Fibroblast of lung (primary cell): ENCODE results near the gene CFAP46.

Experiments used
- EZH2 ChIP-seq: IDR thresholded peaks from 2 replicates; pipeline ENCODE4 v1.5.1; 2012; ENCODE audit warnings: low read length, control low read depth, mild to moderate bottlenecking; ENCODE audit errors: missing control alignments
- TF ChIP-seq, protein P1 (sequence below), 2 donors: IDR thresholded peaks in 1 of 2; conservative IDR thresholded peaks in 1 of 2; 1 replicate in 1 of 2; 2 replicates in 1 of 2; pipeline ENCODE4 v1.5.1; 2011 to 2012; ENCODE audit warnings: low read length in 2 of 2, control low read depth in 1 of 2, inconsistent platforms in 1 of 2, low read depth in 1 of 2, mild to moderate bottlenecking in 1 of 2

DNA sequence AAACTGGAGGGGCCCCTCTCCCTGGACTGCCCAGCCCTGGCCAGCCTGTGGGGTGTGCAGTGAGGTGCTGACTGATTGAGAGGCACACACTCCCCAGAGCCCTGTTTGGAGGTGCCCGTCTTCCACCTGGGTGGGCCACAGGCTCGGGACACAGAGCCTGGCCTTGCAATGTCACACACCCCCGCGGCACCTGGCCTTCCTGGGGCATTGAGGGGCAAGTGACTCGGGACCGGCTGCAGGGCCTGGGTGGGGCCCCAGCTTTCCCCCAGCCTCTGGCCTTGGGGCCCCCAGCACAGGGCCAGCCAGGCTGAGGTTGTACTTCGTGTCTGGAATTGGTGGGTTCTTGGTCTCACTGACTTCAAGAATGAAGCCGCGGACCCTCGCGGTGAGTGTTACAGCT lies 142.5 kb downstream of the CFAP46 start:
- TF ChIP-seq, protein P1, sequence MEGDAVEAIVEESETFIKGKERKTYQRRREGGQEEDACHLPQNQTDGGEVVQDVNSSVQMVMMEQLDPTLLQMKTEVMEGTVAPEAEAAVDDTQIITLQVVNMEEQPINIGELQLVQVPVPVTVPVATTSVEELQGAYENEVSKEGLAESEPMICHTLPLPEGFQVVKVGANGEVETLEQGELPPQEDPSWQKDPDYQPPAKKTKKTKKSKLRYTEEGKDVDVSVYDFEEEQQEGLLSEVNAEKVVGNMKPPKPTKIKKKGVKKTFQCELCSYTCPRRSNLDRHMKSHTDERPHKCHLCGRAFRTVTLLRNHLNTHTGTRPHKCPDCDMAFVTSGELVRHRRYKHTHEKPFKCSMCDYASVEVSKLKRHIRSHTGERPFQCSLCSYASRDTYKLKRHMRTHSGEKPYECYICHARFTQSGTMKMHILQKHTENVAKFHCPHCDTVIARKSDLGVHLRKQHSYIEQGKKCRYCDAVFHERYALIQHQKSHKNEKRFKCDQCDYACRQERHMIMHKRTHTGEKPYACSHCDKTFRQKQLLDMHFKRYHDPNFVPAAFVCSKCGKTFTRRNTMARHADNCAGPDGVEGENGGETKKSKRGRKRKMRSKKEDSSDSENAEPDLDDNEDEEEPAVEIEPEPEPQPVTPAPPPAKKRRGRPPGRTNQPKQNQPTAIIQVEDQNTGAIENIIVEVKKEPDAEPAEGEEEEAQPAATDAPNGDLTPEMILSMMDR (conservative IDR thresholded peaks at IDR 0.05 in 1 of 2, IDR thresholded peaks at IDR 0.05 in 1 of 2; ENCODE audit: low read depth in 1 of 2, low read length in 2 of 2) = no peak
- TF ChIP-seq EZH2 = no peak
